CD14-positive monocyte (primary cell): ENCODE data around the gene ARFGAP3. TPM values are rescaled to one million over a fixed set of nuclear protein-coding genes. Genes with fewer than 3 reads are reported as not detected.

Source experiments
- DNase-seq, 3 donors: peaks; one replicate each; pipeline ENCODE4 v3.0.0-alpha.2; 2011 to 2022
- H2AFZ ChIP-seq: 2 replicates; pipeline ENCODE4 v1.6.0; 2012; ENCODE audit warnings: mild to moderate bottlenecking, low read depth, low read length, inconsistent platforms; ENCODE audit not compliant: insufficient read depth, poor library complexity, severe bottlenecking
- H3K27ac ChIP-seq, 2 donors: 1 replicate in 1 of 2; 2 replicates in 1 of 2; pipeline ENCODE4 v1.5.1; 2012 to 2013; ENCODE audit warnings: low read length in 2 of 2, control low read depth in 1 of 2, inconsistent platforms in 1 of 2, low read depth in 1 of 2, mild to moderate bottlenecking in 1 of 2
- H3K27me3 ChIP-seq, 2 donors: one replicate each; pipeline versions ENCODE4 v1.6.0 to v1.6.1; 2011 to 2013; ENCODE audit warnings: low read length in 2 of 2; ENCODE audit not compliant: control insufficient read depth in 2 of 2, insufficient read depth in 2 of 2
- H3K36me3 ChIP-seq, 2 donors: replicated peaks in 1 of 2; 1 replicate in 1 of 2; 2 replicates in 1 of 2; pipeline versions ENCODE4 v1.5.1 to v1.6.1; 2012 to 2013; ENCODE audit warnings: low read length in 2 of 2, control low read depth in 1 of 2, inconsistent platforms in 1 of 2, mild to moderate bottlenecking in 1 of 2; ENCODE audit not compliant: insufficient read depth in 2 of 2, control insufficient read depth in 1 of 2
- H3K4me1 ChIP-seq, 2 donors: 1 replicate in 1 of 2; 2 replicates in 1 of 2; pipeline versions ENCODE4 v1.5.1 to v1.6.1; 2012 to 2013; ENCODE audit warnings: low read length in 2 of 2, control low read depth in 1 of 2, inconsistent platforms in 1 of 2, mild to moderate bottlenecking in 1 of 2, moderate library complexity in 1 of 2; ENCODE audit not compliant: insufficient read depth in 2 of 2, control insufficient read depth in 1 of 2
- H3K4me2 ChIP-seq: replicated peaks from 2 replicates; pipeline ENCODE3; 2012; ENCODE audit warnings: low read length, moderate library complexity, mild to moderate bottlenecking; ENCODE audit not compliant: poor library complexity, severe bottlenecking; ENCODE audit errors: extremely low read depth
- H3K4me3 ChIP-seq, 3 experiments: fragments of 200-600 bp in 1 of 3; sonication (generic) in 1 of 3; replicated peaks in 1 of 3; 1 replicate in 2 of 3; 2 replicates in 1 of 3; pipeline ENCODE4 v1.5.1; 2011 to 2013; ENCODE audit warnings: low read length in 3 of 3, mild to moderate bottlenecking in 3 of 3, control low read depth in 2 of 3, low read depth in 2 of 3, inconsistent platforms in 1 of 3, moderate library complexity in 1 of 3
- H3K79me2 ChIP-seq: 2 replicates; pipeline ENCODE4 v1.6.0; 2012; ENCODE audit warnings: mild to moderate bottlenecking, control low read depth, inconsistent platforms, low read length, moderate library complexity; ENCODE audit not compliant: insufficient read depth
- H3K9ac ChIP-seq: 2 replicates; pipeline ENCODE4 v1.6.0; 2017; ENCODE audit warnings: low read length, mild to moderate bottlenecking; ENCODE audit not compliant: insufficient read depth, poor library complexity, severe bottlenecking
- H3K9me3 ChIP-seq, 2 donors: replicated peaks in 1 of 2; 1 replicate in 1 of 2; 2 replicates in 1 of 2; pipeline versions ENCODE4 v1.5.1 to v1.6.1; 2012 to 2013; ENCODE audit warnings: low read length in 2 of 2, control low read depth in 1 of 2; ENCODE audit not compliant: control insufficient read depth in 1 of 2, insufficient read depth in 1 of 2
- H4K20me1 ChIP-seq: 2 replicates; pipeline ENCODE4 v1.6.0; 2012; ENCODE audit warnings: mild to moderate bottlenecking, low read length, control low read depth, moderate library complexity; ENCODE audit not compliant: insufficient read depth
- H3K27ac Mint-ChIP-seq, 7 donors: one replicate each; pipeline ENCODE4 v1.8.0; 2020; ENCODE audit warnings: mild to moderate bottlenecking in 7 of 7, mixed read lengths in 7 of 7, moderate library complexity in 6 of 7, inconsistent platforms in 2 of 7
- H3K27me3 Mint-ChIP-seq, 3 donors: one replicate each; pipeline ENCODE4 v1.8.0; 2021 to 2022; ENCODE audit warnings: low read depth in 3 of 3, mild to moderate bottlenecking in 3 of 3, mixed read lengths in 3 of 3, moderate library complexity in 3 of 3, inconsistent platforms in 1 of 3
- H3K36me3 Mint-ChIP-seq, 2 donors: one replicate each; pipeline ENCODE4 v1.8.0; 2020; ENCODE audit warnings: mixed read lengths in 2 of 2, inconsistent platforms in 1 of 2, mild to moderate bottlenecking in 1 of 2
- H3K4me1 Mint-ChIP-seq: one replicate; pipeline ENCODE4 v1.8.0; 2020; ENCODE audit warnings: mild to moderate bottlenecking, mixed read lengths
- H3K4me3 Mint-ChIP-seq, 2 donors: one replicate each; pipeline ENCODE4 v1.8.0; 2020; ENCODE audit warnings: mild to moderate bottlenecking in 2 of 2, mixed read lengths in 2 of 2, moderate library complexity in 1 of 2
- H3K9me3 Mint-ChIP-seq, 7 donors: one replicate each; pipeline ENCODE4 v1.8.0; 2020 to 2022; ENCODE audit warnings: mixed read lengths in 7 of 7, mild to moderate bottlenecking in 6 of 7, moderate library complexity in 6 of 7, inconsistent platforms in 2 of 7
- WGBS: methylation state at CpG from one replicate; pipeline ENCODE4 v1.1.5; 2013; ENCODE audit warnings: missing lambda C conversion rate; ENCODE audit not compliant: insufficient coverage; 5-methylcytosine and 5-hydroxymethylcytosine counted together
- intact Hi-C, 2 donors: fragments of 100-400 bp; cut with micrococcal nuclease; formaldehyde crosslinking; loops; one replicate each; pipeline versions ENCODE4 v1.15.0 to v1.15.1; 2023
- polyA plus RNA-seq, 3 donors: library from polyadenylated mRNA; depleted of rRNA in 1 of 3; unstranded in 2 of 3; stranded (reverse) in 1 of 3; fragments of 300-500 nt in 2 of 3; fragments of >200 nt in 1 of 3; fragmentation: Illumina TruSeq in 2 of 3; gene quantifications; 1 replicate in 2 of 3; 2 replicates in 1 of 3; pipeline ENCODE4 v1.2.3, GENCODE V29; 2012 to 2021
- TF ChIP-seq, protein P1 (sequence below): fragments of 200-600 bp; IDR thresholded peaks from one replicate; pipeline ENCODE4 v1.8.0; 2022; ENCODE audit warnings: antibody characterized with exemption, mild to moderate bottlenecking

ARFGAP3 gene
- polyA plus RNA-seq, 3 donors = 22.3 to 38.7 (median 34.8) TPM

DNA sequence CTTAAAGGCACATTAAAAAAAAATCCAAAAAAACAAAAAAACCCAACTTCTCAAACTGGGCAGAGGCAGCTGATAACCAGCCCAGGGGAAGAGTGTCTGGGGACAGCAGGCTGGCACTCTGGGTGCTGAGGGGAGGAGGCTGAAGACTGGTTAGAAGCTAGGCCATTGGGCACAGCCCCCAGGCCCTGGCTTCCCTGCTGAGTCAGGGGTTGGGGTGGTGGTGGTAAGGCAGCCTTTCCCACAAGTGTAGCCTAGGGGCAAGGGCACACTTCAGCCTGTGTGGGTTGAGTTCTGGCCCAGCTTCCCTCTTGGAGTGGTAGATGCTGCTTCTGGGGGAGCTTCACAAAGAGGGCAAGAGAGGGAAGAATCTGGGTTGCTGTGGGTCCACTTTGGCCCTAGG, 16.3 kb upstream of the ARFGAP3 start:
- peaks cover 80 to 100% of the 10 kb centered on the region in 2 donors for H3K36me3 Mint-ChIP-seq
- DNase-seq = no peak
- Histone ChIP-seq H3K9me3 (no peaks in the 10 kb centered on the region), H3K4me1 (no peaks in the 10 kb centered on the region), H3K27me3 (no peaks in the 10 kb centered on the region), H3K36me3 (peaks cover 85 to 96% of the 10 kb centered on the region in 2 donors), H3K79me2 (no peaks in the 10 kb centered on the region), H3K9ac (no peak overlapping the region), H4K20me1 (peaks cover 3% of the 10 kb centered on the region), H3K27ac (no peak overlapping the region), H2AFZ (no peak overlapping the region), H3K4me3 (no peak overlapping the region), H3K4me2 (no peak overlapping the region)
- intact Hi-C loops = no loop called here
- H3K27ac Mint-ChIP-seq = peak overlapping the region in 4 of 7 donors; percentile 26 to 83 (median 58)
- H3K27me3 Mint-ChIP-seq = peaks cover 0 to 2% (median 0%) of the 10 kb centered on the region in 3 donors
- H3K4me3 Mint-ChIP-seq = no peak overlapping the region
- no peaks in the 10 kb centered on the region for H3K4me1 Mint-ChIP-seq
- TF ChIP-seq, protein P1, sequence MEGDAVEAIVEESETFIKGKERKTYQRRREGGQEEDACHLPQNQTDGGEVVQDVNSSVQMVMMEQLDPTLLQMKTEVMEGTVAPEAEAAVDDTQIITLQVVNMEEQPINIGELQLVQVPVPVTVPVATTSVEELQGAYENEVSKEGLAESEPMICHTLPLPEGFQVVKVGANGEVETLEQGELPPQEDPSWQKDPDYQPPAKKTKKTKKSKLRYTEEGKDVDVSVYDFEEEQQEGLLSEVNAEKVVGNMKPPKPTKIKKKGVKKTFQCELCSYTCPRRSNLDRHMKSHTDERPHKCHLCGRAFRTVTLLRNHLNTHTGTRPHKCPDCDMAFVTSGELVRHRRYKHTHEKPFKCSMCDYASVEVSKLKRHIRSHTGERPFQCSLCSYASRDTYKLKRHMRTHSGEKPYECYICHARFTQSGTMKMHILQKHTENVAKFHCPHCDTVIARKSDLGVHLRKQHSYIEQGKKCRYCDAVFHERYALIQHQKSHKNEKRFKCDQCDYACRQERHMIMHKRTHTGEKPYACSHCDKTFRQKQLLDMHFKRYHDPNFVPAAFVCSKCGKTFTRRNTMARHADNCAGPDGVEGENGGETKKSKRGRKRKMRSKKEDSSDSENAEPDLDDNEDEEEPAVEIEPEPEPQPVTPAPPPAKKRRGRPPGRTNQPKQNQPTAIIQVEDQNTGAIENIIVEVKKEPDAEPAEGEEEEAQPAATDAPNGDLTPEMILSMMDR = no peak
- H3K9me3 Mint-ChIP-seq = no peaks in the 10 kb centered on the region

- intact Hi-C loops = no loop called here
- H3K4me3 Mint-ChIP-seq = no peak overlapping the region
- H3K4me2 ChIP-seq = no peak overlapping the region
- 100% methylated on average over 1 of the region's 9 CpGs for WGBS
- H3K27me3 ChIP-seq = no peaks in the 10 kb centered on the region
- H3K36me3 Mint-ChIP-seq = peaks cover 75 to 97% of the 10 kb centered on the region in 2 donors
- H3K4me3 ChIP-seq = no peak overlapping the region
- H3K36me3 ChIP-seq = peaks cover 80 to 90% of the 10 kb centered on the region in 2 donors
- TF ChIP-seq, protein P1 = no peak
- peaks cover 0 to 2% (median 0%) of the 10 kb centered on the region in 3 donors for H3K27me3 Mint-ChIP-seq
- no peaks in the 10 kb centered on the region for H3K4me1 ChIP-seq
- DNase-seq = no peak
- peaks cover 5% of the 10 kb centered on the region for H3K4me1 Mint-ChIP-seq
- H3K27ac Mint-ChIP-seq = no peak overlapping the region
- H4K20me1 ChIP-seq = peaks cover 3% of the 10 kb centered on the region
- H3K9me3 Mint-ChIP-seq = no peaks in the 10 kb centered on the region
- H3K9ac ChIP-seq = no peak overlapping the region
- H3K9me3 ChIP-seq = no peaks in the 10 kb centered on the region
- no peaks in the 10 kb centered on the region for H3K79me2 ChIP-seq
- no peak overlapping the region for H2AFZ ChIP-seq
- H3K27ac ChIP-seq = no peak overlapping the region
These were observed 15.7 kb upstream of the ARFGAP3 start for GRCh38 chr22:42872821-42873220.
